ENCODE measurements around the gene CDH13.

Gene CDH13

GRCh38 chr16:83738923-83739503 lies 1112.2 kb downstream of the CDH13 start:
- Histone ChIP-seq H3K27me3 (ENCODE audit: insufficient read depth, low read depth, severe bottlenecking) (no peaks in the 10 kb centered on the region), H3K4me3 (ENCODE audit: low read depth, low read length) (no peak overlapping the region), H3K36me3 (no peaks in the 10 kb centered on the region), H3K9me3 (ENCODE audit: severe bottlenecking) (no peaks in the 10 kb centered on the region), H3K27ac (no peak overlapping the region)
- TF ChIP-seq, protein P1, sequence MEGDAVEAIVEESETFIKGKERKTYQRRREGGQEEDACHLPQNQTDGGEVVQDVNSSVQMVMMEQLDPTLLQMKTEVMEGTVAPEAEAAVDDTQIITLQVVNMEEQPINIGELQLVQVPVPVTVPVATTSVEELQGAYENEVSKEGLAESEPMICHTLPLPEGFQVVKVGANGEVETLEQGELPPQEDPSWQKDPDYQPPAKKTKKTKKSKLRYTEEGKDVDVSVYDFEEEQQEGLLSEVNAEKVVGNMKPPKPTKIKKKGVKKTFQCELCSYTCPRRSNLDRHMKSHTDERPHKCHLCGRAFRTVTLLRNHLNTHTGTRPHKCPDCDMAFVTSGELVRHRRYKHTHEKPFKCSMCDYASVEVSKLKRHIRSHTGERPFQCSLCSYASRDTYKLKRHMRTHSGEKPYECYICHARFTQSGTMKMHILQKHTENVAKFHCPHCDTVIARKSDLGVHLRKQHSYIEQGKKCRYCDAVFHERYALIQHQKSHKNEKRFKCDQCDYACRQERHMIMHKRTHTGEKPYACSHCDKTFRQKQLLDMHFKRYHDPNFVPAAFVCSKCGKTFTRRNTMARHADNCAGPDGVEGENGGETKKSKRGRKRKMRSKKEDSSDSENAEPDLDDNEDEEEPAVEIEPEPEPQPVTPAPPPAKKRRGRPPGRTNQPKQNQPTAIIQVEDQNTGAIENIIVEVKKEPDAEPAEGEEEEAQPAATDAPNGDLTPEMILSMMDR (IDR thresholded peaks at IDR 0.05; ENCODE audit: low read depth, low read length): no peak
- DNase-seq: no peak

DNA sequence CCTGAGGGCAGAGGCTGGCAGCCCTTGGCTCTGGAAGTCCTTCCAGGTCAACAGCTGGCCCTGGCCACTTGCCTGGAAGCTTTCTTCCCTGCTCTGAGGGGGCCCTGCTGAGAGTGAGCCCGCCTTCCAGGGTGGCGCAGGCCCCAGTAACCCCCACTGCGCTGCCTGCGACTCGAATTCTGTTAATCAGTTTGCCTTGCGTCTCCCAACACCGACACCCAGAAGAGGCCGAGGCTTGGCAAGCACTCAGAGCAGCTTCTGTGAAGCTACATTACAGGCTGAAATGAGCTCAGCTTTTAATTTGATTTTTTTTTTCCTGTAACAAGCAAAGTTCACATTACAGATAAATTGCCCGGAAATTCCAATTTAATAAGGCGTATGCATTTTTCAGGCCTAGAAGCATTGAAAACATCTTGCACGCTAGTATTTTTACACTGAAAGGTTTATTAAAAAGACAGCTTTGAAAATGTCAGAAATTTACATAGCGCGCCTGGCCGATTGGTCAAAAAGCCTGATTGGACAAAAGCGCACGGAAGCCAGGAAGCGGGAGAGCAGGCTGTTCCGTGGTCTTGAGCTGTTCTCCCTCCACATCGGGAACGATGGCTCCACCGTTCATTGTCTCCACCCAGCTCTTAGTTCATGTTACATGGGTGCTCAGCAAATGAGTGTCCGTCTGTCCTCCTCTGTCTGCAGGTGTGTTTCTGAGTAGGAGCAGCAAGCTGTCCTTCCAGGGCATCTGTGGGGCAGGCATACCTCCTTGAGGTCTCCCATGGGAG lies 1115.5 kb downstream of the CDH13 start:
- DNase-seq: no peak
- H3K4me3 ChIP-seq (ENCODE audit: low read depth, low read length): no peak overlapping the region
- H3K9me3 ChIP-seq (ENCODE audit: severe bottlenecking): no peaks in the 10 kb centered on the region
- TF ChIP-seq, protein P1 (IDR thresholded peaks at IDR 0.05; ENCODE audit: low read depth, low read length): no peak
- H3K36me3 ChIP-seq: no peaks in the 10 kb centered on the region
- no peaks in the 10 kb centered on the region for H3K27me3 ChIP-seq (ENCODE audit: insufficient read depth, low read depth, severe bottlenecking)
- no peak overlapping the region for H3K27ac ChIP-seq

DNA sequence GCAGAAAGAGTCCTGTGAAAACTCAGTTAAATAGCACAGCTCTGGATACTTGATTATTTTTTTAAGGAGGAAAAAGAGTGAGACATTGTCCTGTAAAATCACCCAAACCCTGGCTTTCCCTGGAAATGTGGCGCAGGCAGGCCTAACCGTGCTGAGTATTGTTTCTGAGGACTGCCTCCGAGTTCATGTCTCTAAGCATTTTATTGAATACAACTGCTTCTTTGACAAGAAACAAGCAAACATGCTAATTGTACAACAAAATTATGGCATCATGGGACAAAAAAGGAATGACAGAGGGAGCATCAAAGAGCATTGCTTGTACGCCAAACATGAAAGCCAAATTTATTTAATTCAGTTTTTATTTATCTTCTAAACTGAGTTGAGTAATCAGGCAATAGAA lies 1116.5 kb downstream of the CDH13 start:
- H3K27me3 ChIP-seq (ENCODE audit: insufficient read depth, low read depth, severe bottlenecking): no peaks in the 10 kb centered on the region
- H3K36me3 ChIP-seq: no peaks in the 10 kb centered on the region
- DNase-seq: no peak
- no peaks in the 10 kb centered on the region for H3K9me3 ChIP-seq (ENCODE audit: severe bottlenecking)
- no peak overlapping the region for H3K27ac ChIP-seq
- no peak overlapping the region for H3K4me3 ChIP-seq (ENCODE audit: low read depth, low read length)
- TF ChIP-seq, protein P1 (IDR thresholded peaks at IDR 0.05; ENCODE audit: low read depth, low read length): no peak

DNA sequence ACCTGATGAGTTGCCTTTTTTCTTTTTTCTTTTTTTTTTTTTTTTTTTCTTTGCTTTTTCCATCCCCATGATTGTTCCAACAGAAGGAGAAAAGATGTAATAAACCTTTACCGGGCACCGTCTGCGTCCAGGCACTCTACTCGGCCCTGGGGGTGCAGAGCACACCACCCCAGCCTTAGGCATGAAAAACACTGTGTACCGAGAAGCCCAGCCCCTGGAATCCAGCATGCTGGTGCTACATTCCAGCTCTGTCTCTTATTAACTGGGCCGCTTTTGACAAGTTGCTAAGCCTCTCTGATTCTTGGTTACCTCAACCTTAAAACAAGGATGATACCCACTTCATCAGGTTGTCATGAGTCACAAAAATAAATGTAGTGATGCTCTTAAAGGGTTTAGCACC lies 1117.0 kb downstream of the CDH13 start:
- Histone ChIP-seq H3K4me3 (ENCODE audit: low read depth, low read length) (no peak overlapping the region), H3K9me3 (ENCODE audit: severe bottlenecking) (no peaks in the 10 kb centered on the region), H3K36me3 (no peaks in the 10 kb centered on the region), H3K27ac (no peak overlapping the region), H3K27me3 (ENCODE audit: insufficient read depth, low read depth, severe bottlenecking) (no peaks in the 10 kb centered on the region)
- DNase-seq: no peak
- TF ChIP-seq, protein P1 (IDR thresholded peaks at IDR 0.05; ENCODE audit: low read depth, low read length): no peak

DNA sequence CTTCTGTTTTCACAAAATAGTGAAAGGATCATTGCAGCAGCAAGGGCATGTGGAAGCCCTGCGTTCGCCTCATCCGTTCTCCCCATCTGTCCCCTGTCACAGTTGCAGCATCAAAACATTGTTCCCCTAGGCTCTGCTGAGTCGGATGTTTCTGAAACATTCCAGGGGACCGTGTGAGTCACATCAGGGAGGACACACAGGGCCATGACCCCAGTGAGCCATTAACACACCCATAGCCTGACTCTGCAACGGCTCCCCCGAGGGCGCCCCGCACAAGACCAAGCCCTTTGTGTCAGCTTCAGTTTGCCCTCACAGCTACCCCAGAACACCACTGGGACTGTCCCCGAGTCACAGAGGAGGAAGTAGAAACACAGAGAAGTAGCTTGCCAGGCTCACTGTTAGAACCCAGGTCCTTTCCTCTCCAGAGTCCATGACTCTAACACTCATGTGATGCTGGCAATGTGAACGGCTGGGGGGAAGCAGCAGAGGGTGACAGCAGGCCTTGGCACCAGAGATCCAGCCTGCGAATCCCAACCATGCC lies 1117.7 kb downstream of the CDH13 start:
- Histone ChIP-seq H3K9me3 (ENCODE audit: severe bottlenecking) (no peaks in the 10 kb centered on the region), H3K27ac (no peak overlapping the region), H3K27me3 (ENCODE audit: insufficient read depth, low read depth, severe bottlenecking) (no peaks in the 10 kb centered on the region), H3K4me3 (ENCODE audit: low read depth, low read length) (no peak overlapping the region), H3K36me3 (no peaks in the 10 kb centered on the region)
- no peak for DNase-seq
- TF ChIP-seq, protein P1 (IDR thresholded peaks at IDR 0.05; ENCODE audit: low read depth, low read length): no peak
